Heart left ventricle (tissue), 16 donors: ENCODE results near the gene HERC6. TPM values are rescaled to one million over a fixed set of nuclear protein-coding genes. Genes with fewer than 3 reads are reported as not detected.
"Not testable (repeated sequence)": the region's sequence is repeated elsewhere in the genome, so short reads cannot be mapped to it uniquely, and the experiment has no call there.

Experiments used
- ATAC-seq, 4 donors: fragments of 200-7000 bp; cut with Tn5 transposase; one replicate each; pipeline ENCODE4 v1.9.1; 2020 to 2022; ENCODE audit warnings: moderate library complexity in 4 of 4, mild to moderate bottlenecking in 3 of 4, moderate number of reproducible peaks in 1 of 4
- DNase-seq, 5 donors: peaks; one replicate each; pipeline ENCODE4 v3.0.0-alpha.2; 2020
- H3K27ac ChIP-seq, 12 donors: fragments of 200-600 bp; sonication (generic) in 4 of 12; one replicate each; pipeline versions ENCODE4 v1.5.0 to v1.8.0; 2016 to 2022; ENCODE audit warnings: mild to moderate bottlenecking in 2 of 12
- H3K27me3 ChIP-seq, 9 donors: fragments of 200-600 bp; sonication (generic) in 2 of 9; one replicate each; pipeline versions ENCODE4 v1.5.1 to v1.8.0; 2016 to 2022; ENCODE audit warnings: mild to moderate bottlenecking in 3 of 9
- H3K36me3 ChIP-seq, 9 donors: fragments of 200-600 bp; sonication (generic) in 2 of 9; one replicate each; pipeline versions ENCODE4 v1.5.0 to v1.8.0; 2018 to 2022; ENCODE audit warnings: mild to moderate bottlenecking in 2 of 9
- H3K4me1 ChIP-seq, 12 donors: fragments of 200-600 bp; sonication (generic) in 4 of 12; one replicate each; pipeline versions ENCODE4 v1.5.0 to v1.8.0; 2016 to 2022; ENCODE audit warnings: mild to moderate bottlenecking in 3 of 12
- H3K4me3 ChIP-seq, 12 donors: fragments of 200-600 bp; sonication (generic) in 4 of 12; one replicate each; pipeline versions ENCODE4 v1.5.0 to v1.8.0; 2017 to 2022; ENCODE audit warnings: mild to moderate bottlenecking in 9 of 12, moderate library complexity in 4 of 12
- H3K9me3 ChIP-seq, 12 donors: fragments of 200-600 bp; sonication (generic) in 4 of 12; one replicate each; pipeline versions ENCODE4 v1.5.0 to v1.8.0; 2016 to 2022; ENCODE audit warnings: mild to moderate bottlenecking in 1 of 12
- CTCF ChIP-seq, 12 donors: fragments of 200-600 bp; sonication (generic) in 4 of 12; IDR thresholded peaks; one replicate each; pipeline versions ENCODE4 v1.5.0 to v1.8.0; 2018 to 2022; ENCODE audit warnings: antibody characterized with exemption in 12 of 12, mild to moderate bottlenecking in 5 of 12
- POLR2A ChIP-seq, 2 donors: fragments of 450-650 bp; IDR thresholded peaks; one replicate each; pipeline ENCODE4 v1.6.1; 2017; ENCODE audit warnings: antibody characterized with exemption in 2 of 2, mild to moderate bottlenecking in 2 of 2, moderate library complexity in 2 of 2
- WGBS, 4 donors: extraction: QIAGEN DNeasy Blood & Tissue Kit in 2 of 4; methylation state at CpG; one replicate each; pipeline versions ENCODE4 v1.1.5 to v1.1.7; 2013 to 2018; 5-methylcytosine and 5-hydroxymethylcytosine counted together
- intact Hi-C, 10 donors: fragments of 100-400 bp; cut with DNase I; formaldehyde crosslinking; loops; one replicate each; pipeline versions ENCODE4 v1.11.1 to v1.14.2; 2022
- polyA plus RNA-seq, 2 donors: library from polyadenylated mRNA; stranded (reverse); fragments of 200-250 nt; gene quantifications; one replicate each; pipeline ENCODE4 v1.2.3, GENCODE V29; 2013
- total RNA-seq, 9 donors: library from RNA; depleted of rRNA in 2 of 9; stranded (reverse); fragments of >200 nt in 2 of 9; fragmentation: NEBNext Ultra II Directional in 3 of 9; extraction: Animal tissue kit (Norgen Biotek cat#: 25700) in 3 of 9; gene quantifications; one replicate each; pipeline versions ENCODE4 v1.1.0 to v1.2.4, GENCODE V29; 2016 to 2023
- donor health status: ischemic (EF 13 %, LVEDD 7.1; RV severe dilation, severe dysfunction).
- donor health status: healthy with polysubstance abuse.
- donor health status: DM: no; HTN: yes; CAD: no.
- donor health status: DM: no; HTN: no; CAD: no.
- donor health status: ischemic (EF 25% LVEDD 6.9; RV normal size, moderate dysfunction).
- donor health status: ischemic (EF 25% LVEDD 5.7; RV mildly dilated, moderate dysfunction).
- donor health status: healthy.
- donor health status: DM: yes; HTN: yes; CAD: no.
- donor health status: ischemic (EF 35%, LVEDD 5.7; RV mildly dilated, moderate dysfunction).
- donor health status: nonischemic (EF 11% LVEDD 7.7; RV severe dilation, severe dysfunction).
- donor health status: DM: yes; HTN: yes; CAD: no.
- donor health status: PGD.
- donor health status: ischemic (EF 29% LVEDD 5.4; RV normal size, mild dysfunction).
- donor health status: nonischemic (EF 23%, LVEDD 6.1; RV moderate dilation, normal function).

HERC6 gene
- total and polyA plus RNA-seq, 11 donors: 2.3 to 22.0 (median 11.7) TPM

GRCh38 chr4:88341227-88342192 is 37.1 kb upstream of the HERC6 start:
- WGBS, 4 donors: 28 to 34% (median 31%) methylated on average over 8 of the region's 8 CpGs
- H3K27me3 ChIP-seq: no peaks in the 10 kb centered on the region
- no peak for TF ChIP-seq CTCF (IDR thresholded peaks at IDR 0.05)
- TF ChIP-seq POLR2A (IDR thresholded peaks at IDR 0.05): no peak
- ATAC-seq: peak; percentile 96 to 99 (median 98)
- H3K4me3 ChIP-seq: no peak overlapping the region
- H3K4me1 ChIP-seq: peaks cover 0 to 22% (median 11%) of the 10 kb centered on the region in 12 donors
- intact Hi-C loops: loop anchor here in 8 of 10 donors (1.0 to 10.0 kb wide), 5 partner anchors 47 to 59 kb away; partner anchors contain the start of gene PPM1K (in 3 of the 8)
- peak overlapping the region; percentile 64 to 88 (median 82) for H3K27ac ChIP-seq
- no peaks in the 10 kb centered on the region for H3K9me3 ChIP-seq
- H3K36me3 ChIP-seq: no peaks in the 10 kb centered on the region
- peak in 4 of 5 donors; percentile 47 to 62 (median 54) for DNase-seq

GRCh38 chr4:88346902-88347301 is 31.8 kb upstream of the HERC6 start:
- H3K9me3 ChIP-seq, H3K4me3 ChIP-seq, H3K4me1 ChIP-seq, ATAC-seq, DNase-seq, H3K36me3 ChIP-seq, H3K27me3 ChIP-seq, H3K27ac ChIP-seq: not testable (repeated sequence)
- intact Hi-C loops: loop anchor here in 1 of 10 donors (10.0 kb wide), 1 partner anchor 52 kb away; no protein-coding TSS in a partner anchor
- WGBS, 4 donors: 73 to 99% (median 93%) methylated on average over 3 of the region's 3 CpGs

GRCh38 chr4:88348761-88349160 is 29.9 kb upstream of the HERC6 start:
- H3K27me3 ChIP-seq, H3K36me3 ChIP-seq, H3K4me3 ChIP-seq, H3K27ac ChIP-seq, ATAC-seq, DNase-seq: not testable (repeated sequence)
- intact Hi-C loops: loop anchor here in 1 of 10 donors (10.0 kb wide), 1 partner anchor 54 kb away; no protein-coding TSS in a partner anchor
- 82 to 86% (median 84%) methylated on average over 7 of the region's 7 CpGs for WGBS, 4 donors
- Histone ChIP-seq H3K9me3 (peaks cover 0 to 12% (median 0%) of the 10 kb centered on the region in 12 donors), H3K4me1 (peaks cover 0 to 11% (median 0%) of the 10 kb centered on the region in 12 donors)

- intact Hi-C loops: no loop called here
- no peak for DNase-seq
- 80 to 86% (median 83%) methylated on average over 4 of the region's 4 CpGs for WGBS, 4 donors
- no peaks in the 10 kb centered on the region for H3K27me3 ChIP-seq
- peaks cover 0 to 11% (median 0%) of the 10 kb centered on the region in 12 donors for H3K4me1 ChIP-seq
- no peak overlapping the region for H3K4me3 ChIP-seq
- H3K27ac ChIP-seq: no peak overlapping the region
- H3K36me3 ChIP-seq: no peaks in the 10 kb centered on the region
- peaks cover 0 to 15% (median 0%) of the 10 kb centered on the region in 12 donors for H3K9me3 ChIP-seq
- no peak for TF ChIP-seq CTCF (IDR thresholded peaks at IDR 0.05)
- no peak for TF ChIP-seq POLR2A (IDR thresholded peaks at IDR 0.05)
- no peak for ATAC-seq
Measured at GRCh38 chr4:88350786-88351185, 27.9 kb upstream of the HERC6 start.

GRCh38 chr4:88352062-88352740 is 26.5 kb upstream of the HERC6 start:
- no peak overlapping the region for H3K4me3 ChIP-seq
- peaks cover 0 to 15% (median 0%) of the 10 kb centered on the region in 12 donors for H3K9me3 ChIP-seq
- WGBS, 4 donors: 30 to 48% (median 44%) methylated on average over 3 of the region's 3 CpGs
- no peak for TF ChIP-seq POLR2A (IDR thresholded peaks at IDR 0.05)
- TF ChIP-seq CTCF (IDR thresholded peaks at IDR 0.05): no peak
- H3K36me3 ChIP-seq: no peaks in the 10 kb centered on the region
- no peak overlapping the region for H3K27ac ChIP-seq
- H3K27me3 ChIP-seq: no peaks in the 10 kb centered on the region
- intact Hi-C loops: no loop called here
- DNase-seq: no peak
- H3K4me1 ChIP-seq: peaks cover 0 to 11% (median 0%) of the 10 kb centered on the region in 12 donors
- peak in 1 of 4 donors; percentile 31 for ATAC-seq
